Measurements from ENCODE around the gene GARS1.

GRCh38 chr7:30646154-30646553 lies 51.5 kb downstream of the GARS1 start:
- TF ChIP-seq EZH2 (IDR thresholded peaks at IDR 0.05; ENCODE audit: borderline replicate concordance, low read length), result no peak
- TF ChIP-seq, protein P1, sequence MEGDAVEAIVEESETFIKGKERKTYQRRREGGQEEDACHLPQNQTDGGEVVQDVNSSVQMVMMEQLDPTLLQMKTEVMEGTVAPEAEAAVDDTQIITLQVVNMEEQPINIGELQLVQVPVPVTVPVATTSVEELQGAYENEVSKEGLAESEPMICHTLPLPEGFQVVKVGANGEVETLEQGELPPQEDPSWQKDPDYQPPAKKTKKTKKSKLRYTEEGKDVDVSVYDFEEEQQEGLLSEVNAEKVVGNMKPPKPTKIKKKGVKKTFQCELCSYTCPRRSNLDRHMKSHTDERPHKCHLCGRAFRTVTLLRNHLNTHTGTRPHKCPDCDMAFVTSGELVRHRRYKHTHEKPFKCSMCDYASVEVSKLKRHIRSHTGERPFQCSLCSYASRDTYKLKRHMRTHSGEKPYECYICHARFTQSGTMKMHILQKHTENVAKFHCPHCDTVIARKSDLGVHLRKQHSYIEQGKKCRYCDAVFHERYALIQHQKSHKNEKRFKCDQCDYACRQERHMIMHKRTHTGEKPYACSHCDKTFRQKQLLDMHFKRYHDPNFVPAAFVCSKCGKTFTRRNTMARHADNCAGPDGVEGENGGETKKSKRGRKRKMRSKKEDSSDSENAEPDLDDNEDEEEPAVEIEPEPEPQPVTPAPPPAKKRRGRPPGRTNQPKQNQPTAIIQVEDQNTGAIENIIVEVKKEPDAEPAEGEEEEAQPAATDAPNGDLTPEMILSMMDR (conservative IDR thresholded peaks at IDR 0.05 in 1 of 2, IDR thresholded peaks at IDR 0.05 in 1 of 2; ENCODE audit: extremely low read depth in 1 of 2, insufficient read depth in 1 of 2, low read depth in 1 of 2, low read length in 2 of 2), result no peak

Measured in mammary epithelial cell (primary cell).